Erythroblast (primary cell): Measurements from ENCODE around the gene GBX2.

Experiments
- GATA1 ChIP-seq: IDR thresholded peaks from 2 replicates; pipeline ENCODE4 v1.6.1; 2011; ENCODE audit warnings: low read depth, mild to moderate bottlenecking, control low read depth, low read length, moderate library complexity
- POLR2A ChIP-seq: IDR thresholded peaks from 2 replicates; pipeline ENCODE4 v1.6.1; 2011; ENCODE audit warnings: mild to moderate bottlenecking, low read length

- TF ChIP-seq POLR2A: no peak
- no peak for TF ChIP-seq GATA1
Observed at GRCh38 chr2:236215196-236215595, 47.0 kb upstream of the GBX2 start.
